Thyroid gland (tissue), 4 donors: ENCODE measurements around the gene ADCY10.

ENCODE experiments used
- POLR2A ChIP-seq, 2 donors: fragments of 450-650 bp; IDR thresholded peaks; one replicate each; pipeline ENCODE4 v1.6.1; 2017; ENCODE audit warnings: antibody characterized with exemption in 2 of 2, mild to moderate bottlenecking in 2 of 2, moderate library complexity in 1 of 2
- TF ChIP-seq, protein P1 (sequence below), 6 experiments: fragments of 200-600 bp in 3 of 6; fragments of 450-650 bp in 3 of 6; sonication (generic) in 3 of 6; IDR thresholded peaks; one replicate each; pipeline ENCODE4 v1.5.1; 2016 to 2019; ENCODE audit warnings: antibody characterized with exemption in 6 of 6, mild to moderate bottlenecking in 2 of 6, inconsistent platforms in 1 of 6, moderate library complexity in 1 of 6

DNA sequence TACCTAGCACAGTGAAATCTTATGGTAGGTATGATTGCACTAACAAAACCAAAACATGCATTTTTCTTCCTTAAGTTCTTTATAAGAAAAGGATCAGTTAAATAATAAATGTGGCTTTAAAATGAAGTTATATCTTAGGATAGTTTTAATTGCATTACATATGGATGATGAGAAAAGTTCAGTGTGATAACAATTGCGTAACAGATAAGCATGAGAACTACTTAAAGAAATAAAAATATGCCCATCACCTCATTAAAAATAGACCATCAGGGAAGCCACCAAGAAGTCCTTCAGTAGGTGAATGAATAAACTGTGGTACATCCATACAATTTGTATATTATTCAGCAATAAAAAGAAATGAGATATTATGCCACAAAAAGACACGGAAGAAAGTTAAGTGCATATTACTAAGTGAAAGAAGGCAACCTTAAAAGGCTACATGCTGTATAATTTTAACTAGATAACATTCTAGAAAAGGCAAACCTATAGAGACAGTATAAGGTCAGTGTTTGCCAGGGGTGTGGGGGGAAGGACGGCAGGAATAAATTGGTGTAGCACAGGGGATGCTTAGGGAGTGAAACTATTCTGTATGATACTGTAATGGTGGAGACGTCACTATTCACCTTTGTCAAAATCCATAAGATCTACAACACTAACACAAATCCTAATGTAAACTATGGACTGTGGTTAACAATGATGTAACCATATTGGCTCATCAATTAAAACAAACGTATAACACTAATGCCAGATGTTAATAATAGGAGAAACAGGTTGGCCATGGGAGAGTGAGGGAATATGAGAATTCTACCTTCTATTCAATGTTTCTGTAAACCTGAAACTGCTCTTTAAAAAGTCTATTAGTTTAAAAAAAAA, 149.2 kb downstream of the ADCY10 start:
- no peak for TF ChIP-seq POLR2A (IDR thresholded peaks at IDR 0.05)
- TF ChIP-seq, protein P1, sequence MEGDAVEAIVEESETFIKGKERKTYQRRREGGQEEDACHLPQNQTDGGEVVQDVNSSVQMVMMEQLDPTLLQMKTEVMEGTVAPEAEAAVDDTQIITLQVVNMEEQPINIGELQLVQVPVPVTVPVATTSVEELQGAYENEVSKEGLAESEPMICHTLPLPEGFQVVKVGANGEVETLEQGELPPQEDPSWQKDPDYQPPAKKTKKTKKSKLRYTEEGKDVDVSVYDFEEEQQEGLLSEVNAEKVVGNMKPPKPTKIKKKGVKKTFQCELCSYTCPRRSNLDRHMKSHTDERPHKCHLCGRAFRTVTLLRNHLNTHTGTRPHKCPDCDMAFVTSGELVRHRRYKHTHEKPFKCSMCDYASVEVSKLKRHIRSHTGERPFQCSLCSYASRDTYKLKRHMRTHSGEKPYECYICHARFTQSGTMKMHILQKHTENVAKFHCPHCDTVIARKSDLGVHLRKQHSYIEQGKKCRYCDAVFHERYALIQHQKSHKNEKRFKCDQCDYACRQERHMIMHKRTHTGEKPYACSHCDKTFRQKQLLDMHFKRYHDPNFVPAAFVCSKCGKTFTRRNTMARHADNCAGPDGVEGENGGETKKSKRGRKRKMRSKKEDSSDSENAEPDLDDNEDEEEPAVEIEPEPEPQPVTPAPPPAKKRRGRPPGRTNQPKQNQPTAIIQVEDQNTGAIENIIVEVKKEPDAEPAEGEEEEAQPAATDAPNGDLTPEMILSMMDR (IDR thresholded peaks at IDR 0.05), result no peak
